GM18511 (cell line): ENCODE data around the gene UPK1B.

Source experiments
- ATAC-seq: cut with Tn5 transposase; IDR thresholded peaks from one replicate; pipeline ENCODE4 v1.9.1; 2021; ENCODE audit warnings: mild to moderate bottlenecking, moderate library complexity; ENCODE audit not compliant: unreplicated experiment

The UPK1B gene

DNA sequence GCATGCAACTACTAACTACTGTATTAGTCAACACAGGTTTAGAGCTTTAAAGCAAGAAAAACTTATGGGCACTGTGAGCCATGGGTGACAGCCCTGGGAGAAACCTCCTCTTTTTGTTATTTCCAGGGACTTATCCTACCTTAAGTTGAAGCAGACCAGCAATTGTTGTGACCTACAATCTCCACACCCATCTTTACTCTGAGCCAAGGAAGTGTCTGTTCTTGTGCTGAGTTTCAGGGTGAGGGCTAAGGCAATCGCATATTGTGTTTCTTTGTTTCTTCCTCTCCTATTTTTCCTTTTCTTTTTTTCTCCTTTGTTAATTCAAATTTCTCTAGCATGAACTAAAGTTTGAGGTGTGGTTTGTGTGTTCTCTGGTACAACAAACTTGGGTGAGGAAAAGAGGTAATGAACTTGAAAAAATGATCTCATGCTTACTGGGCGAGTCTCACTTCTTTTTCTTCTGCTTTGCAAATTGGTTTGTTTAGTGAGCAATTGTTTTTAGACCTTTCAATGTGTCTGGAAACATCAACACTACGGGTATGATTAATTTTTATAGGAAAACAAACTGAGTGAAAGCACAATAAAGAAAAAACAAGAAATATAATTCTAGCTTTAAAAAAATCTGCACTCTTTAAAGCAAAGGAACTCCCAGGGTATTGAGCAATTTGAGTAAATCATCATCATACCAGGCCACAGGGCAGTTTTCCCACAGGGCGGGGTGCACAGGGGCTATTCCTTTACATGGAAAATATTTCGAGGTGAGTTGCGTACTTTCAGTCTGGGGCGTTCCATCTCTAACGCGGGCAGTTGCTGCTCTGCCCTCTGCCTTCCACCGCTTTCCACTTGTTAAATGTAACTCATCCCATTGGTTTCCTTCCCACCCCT, 2.7 kb downstream of the UPK1B start:
- no peak for ATAC-seq

DNA sequence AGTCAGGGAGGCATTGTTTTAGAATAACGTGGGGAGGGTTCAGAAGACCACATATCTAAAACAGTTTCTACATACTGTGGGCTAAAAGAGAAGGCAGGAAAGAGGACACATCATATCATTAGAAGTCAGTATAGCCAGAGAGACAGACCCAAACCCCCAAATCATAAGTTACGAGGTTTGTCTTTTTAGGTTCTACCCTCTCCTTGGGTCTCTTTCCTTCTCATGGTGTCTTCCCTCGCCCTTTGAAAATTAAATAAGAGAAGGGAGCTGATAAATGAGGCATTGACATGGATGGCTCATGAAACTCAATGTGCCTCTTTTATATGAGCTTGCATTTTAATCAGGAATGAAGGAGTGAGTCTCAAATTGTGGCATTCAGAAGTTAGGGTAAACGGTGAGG, 3.4 kb downstream of the UPK1B start:
- ATAC-seq = no peak

DNA sequence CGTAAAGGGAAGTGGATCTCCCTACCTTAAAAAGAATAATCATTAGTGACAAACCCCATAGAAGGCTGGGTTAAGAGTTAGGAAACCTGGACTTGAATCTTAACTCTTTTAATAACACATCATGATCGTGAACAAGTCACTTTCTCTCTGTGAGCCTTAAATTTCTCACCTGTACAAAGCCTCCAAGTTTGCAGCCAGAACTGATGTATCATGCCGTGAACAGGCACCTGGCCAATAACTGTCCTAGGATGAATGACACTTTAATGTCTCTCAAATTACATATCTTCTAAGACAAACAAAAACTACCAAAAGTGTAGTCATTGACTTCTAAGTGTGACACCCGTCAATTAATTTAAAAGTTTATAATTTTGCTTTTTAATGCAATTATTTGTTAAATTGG, 3.9 kb downstream of the UPK1B start:
- no peak for ATAC-seq

DNA sequence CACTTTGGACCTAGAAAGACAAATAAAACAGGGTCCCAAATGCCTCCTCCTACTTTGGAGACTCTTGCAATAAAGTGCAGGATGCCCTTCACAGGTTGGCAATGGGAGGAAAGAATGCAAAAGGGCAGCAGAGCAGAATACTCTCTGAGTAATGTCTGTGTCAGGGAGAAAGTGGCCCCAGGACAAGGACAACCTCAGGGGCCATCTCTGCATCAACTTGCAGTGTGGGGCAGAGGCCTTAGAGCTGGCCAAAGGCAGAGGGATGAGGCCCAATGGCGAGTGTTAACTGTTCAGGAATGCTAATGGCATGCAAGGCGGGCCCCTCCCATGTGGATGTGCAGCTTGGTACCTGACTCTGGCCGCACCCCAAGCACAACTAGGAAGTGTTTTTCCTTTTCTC, 8.4 kb downstream of the UPK1B start:
- ATAC-seq = no peak

DNA sequence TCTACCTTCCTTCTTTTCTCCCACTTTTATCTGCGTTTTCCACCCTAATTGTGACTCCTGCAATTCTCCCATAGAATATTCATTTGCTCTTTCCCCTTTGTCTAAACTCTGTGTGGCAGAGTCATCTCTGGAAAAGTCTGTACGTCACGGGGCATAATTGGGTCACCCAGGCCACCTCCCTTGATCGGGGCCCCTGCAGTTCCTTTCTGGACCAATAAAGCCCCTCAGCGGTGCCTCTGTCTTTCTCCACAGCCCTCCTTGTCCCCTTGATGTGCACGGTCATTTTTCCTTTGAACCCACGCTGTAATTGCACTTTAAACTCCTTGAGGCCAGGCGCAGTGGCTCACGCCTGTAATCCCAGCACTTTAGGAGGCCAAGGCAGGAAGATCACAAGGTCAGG, 10.7 kb downstream of the UPK1B start:
- no peak for ATAC-seq

DNA sequence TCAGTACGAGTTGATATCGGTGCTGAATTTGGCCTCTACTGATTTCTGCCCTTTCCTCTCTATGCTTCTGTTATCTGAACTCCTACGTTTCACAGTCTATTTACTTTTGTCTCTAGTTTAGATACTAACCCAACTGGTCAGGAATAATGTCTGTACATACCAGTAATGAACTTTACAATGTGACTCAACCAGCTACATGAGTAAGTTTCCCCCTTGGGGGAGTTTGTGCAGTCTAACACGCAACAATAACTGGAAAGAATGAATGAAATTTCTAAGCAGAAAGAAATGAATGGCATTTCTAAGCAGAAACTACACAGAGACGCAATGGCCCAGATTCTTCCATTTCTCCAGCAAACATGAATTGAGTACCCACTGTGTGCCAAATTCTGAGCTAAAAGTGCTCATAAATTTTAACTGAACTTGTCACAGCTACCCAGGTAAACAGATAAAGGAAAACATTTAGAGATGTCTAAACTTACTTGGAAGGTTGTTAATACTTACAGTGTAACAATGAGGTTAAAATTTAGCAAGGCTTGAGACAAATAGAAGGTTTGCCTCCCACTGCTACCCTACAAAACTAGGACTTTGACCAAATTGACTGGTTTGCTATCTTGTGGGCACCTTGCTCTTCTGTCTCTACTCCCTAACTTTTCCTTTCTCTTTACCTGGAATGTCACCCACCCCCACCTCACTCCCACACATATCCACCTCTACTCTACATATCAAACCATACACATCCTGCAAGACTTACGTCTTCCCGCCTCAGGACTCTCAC, 11.6 kb downstream of the UPK1B start:
- ATAC-seq = no peak

DNA sequence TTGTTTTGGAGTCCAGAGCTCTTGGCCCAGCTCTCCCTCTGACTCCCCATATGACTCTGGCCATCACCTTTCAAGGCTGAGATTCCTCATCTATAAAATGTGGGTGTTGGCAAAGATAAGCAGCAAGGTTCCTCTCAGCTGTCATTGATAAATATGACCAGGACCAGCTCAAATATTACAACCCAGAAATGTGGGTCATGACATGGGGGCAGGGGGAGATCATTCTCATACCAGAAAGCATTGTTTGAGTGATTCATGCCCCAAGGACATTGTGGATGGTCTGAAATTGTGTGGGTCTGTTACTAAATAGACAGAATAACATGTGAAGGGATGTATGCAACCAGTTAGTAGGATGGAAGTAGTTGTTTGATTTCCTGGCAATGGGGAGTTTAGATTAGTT, 13.9 kb downstream of the UPK1B start:
- no peak for ATAC-seq

DNA sequence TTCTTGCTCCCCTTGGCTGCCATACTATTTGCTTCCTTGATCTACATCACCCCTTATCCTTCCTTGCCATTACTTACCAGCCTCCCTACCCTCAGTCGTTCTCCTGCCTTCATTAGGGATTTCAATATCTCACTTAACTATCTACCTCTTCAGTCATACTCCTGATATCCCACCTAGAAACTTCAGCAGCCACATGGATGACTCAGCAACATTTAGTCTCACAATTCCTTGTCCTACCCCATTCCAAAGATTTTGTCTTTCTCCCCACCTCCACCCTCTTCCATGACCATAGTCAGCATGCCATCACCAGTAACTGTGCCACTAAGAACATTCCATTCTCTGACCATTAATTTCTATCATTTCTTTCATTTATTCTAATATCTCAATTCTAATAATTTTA, 18.4 kb downstream of the UPK1B start:
- ATAC-seq = no peak

DNA sequence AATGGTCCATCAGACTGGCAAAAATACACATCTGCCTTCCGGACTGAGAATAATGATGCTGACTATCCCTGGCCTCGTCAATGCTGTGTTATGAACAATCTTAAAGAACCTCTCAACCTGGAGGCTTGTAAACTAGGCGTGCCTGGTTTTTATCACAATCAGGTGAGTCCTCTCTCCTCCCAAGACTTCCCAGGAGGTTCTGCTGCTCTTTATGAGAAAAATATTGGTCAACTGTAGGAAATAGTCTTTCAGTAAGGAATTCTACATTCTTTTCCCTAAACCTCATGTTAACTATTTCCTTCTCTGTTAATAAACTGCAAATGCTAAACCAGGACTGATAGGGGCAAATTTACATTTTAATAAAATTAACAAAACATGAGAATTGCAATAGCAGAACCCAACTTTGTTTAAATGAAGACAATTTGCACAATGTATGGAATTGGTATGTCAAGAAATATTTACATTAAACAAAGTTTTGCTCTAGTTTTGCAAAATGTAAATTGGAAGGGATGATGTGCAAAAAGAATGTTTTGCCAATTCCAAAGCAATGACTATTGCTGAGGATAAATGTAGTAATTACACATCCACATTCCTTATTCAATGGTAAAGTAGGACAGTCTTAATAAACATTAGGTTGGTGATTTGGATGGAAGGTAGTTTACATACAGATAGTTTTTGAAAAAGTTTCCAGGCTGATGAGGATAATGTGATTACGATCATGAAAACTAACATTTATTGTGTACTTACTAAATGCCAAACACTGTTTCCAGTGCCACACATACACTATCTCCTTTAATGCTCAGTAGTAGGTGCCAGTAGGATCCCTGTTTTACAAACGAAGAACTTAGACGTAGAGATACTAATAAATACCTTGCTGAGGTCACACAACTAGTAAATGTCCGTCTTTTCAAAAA, 21.1 kb downstream of the UPK1B start:
- ATAC-seq = no peak

DNA sequence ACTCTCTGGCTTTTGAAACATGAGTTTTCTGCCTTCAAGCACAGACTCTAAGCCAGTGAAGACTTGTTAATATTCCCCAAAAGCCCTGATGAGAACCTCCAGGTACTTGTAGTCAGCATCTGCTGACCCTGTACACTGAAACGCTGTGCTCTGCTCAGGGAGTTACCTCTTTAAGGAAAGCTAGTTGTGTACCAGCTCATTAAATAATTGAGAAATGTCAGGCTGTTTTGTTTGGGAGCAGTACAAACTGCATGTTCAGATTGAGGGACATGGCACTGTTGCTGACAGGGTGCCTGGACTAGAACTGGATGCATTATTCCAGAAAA, 21.7 kb downstream of the UPK1B start:
- ATAC-seq = no peak

DNA sequence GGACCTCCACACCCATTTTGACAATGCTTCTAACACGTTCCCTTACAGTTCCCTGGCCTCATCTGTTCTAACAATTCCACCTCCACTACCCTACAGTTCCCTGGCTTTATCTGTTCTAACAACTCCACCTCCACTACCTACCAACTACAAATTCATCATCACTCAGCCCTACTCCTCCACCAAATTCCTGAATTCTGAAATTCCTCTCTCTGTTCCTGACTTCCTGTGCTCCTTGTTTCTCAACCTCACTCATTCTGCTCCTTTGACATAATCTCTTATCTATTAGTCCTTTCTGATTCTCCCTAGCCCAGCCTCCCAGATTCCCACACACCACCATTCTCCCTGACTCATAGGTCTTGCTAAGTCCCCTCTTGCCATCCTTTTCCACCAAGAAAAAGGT, 22.5 kb downstream of the UPK1B start:
- ATAC-seq = no peak

DNA sequence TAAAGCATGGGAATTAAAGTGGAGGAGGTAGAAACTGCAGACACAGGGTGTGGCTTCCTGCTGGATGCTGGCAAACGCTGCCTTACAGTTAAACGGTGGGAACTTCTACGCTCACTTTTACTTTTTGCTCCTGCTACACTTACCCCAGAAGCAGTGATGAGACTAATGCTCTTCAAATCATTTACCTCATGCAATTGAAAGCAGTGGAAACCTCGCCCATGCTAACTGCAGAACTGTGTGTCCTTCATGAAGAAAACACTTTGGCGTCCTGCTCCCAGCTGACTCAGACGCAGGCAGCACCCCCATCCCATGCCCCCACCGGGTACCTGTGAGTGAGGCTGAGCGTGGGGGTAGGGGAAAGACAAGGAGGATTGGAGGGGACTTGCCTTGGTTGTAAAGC, 31.8 kb downstream of the UPK1B start:
- no peak for ATAC-seq

DNA sequence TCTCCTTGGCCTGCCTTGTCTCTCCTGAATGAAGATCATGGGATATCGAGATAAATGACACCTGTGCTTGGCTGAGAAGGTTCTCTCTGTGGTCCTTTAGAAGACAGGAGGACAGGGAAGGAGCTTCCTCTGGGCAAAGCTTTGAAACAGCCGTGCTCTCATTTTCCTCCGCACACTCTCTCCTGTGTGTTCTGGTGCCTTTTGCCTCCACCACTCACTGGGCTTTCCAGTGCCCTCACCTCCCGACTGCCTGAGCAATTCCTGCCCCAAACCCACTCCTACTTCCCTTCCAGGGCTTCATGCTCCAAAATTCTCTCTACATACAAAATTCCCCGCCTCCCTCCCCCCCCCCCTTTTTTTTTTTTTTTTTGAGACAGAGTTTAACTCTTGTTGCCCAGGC, 32.3 kb downstream of the UPK1B start:
- ATAC-seq = no peak

DNA sequence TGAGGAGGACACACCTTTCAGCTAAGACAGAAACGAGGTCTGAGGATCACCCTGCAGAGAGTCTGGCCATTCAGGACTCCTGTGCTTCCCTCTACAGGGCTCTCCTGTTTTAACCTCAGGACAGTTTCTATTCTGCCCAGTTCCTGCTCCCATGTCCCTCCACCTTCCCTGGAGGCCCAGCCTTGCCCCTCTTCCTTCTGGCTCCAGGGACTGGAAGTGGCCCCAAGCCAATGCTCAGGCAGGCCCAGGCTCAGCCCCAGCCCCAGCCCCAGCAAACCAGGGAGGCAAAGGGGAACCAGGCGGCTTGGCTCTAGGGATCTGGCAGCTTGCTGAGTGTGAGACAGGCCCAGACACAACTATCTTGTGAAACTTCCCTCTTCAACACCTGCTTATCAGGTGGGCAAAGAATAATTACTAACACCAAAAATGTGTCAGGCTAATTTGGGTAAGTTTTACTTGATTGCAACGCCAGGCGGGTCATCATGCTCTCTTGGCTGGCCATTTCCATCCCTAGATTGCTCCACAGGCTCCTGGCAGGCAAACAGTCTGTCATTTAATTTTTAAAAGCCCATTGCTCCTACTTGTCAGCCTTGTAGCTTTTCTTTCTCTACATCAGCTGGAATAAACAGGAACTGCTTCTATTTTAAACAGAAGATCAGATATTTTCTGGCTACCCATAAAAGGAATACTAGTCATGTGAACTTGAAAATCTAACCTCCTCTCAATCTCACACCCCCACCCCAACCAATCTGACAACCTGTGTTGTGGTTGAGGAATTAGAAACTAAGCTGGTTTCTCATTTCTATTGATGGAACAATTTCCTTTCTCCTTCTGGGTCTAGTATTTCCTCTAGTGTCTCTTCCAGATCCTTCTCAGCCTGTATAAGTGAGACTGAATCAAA, 33.5 kb downstream of the UPK1B start:
- ATAC-seq = peak; percentile 45

DNA sequence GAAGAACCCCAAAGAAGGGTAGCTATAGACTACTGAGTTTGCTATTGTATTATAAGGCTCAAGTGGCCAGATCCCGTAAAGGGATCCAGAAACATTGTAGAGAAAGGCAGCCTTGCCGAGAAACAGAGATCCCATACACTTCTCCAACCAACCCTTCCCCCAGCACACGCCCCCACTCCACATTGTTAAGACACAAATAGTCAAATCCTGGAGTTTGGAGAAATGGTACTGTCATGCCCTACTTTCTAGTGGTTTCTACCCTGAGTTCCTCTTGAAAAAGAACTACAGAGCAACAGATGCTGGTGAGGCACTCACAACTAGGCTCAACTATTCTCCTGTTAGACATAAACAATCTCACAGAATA, 34.1 kb downstream of the UPK1B start:
- peak; percentile 31 for ATAC-seq

DNA sequence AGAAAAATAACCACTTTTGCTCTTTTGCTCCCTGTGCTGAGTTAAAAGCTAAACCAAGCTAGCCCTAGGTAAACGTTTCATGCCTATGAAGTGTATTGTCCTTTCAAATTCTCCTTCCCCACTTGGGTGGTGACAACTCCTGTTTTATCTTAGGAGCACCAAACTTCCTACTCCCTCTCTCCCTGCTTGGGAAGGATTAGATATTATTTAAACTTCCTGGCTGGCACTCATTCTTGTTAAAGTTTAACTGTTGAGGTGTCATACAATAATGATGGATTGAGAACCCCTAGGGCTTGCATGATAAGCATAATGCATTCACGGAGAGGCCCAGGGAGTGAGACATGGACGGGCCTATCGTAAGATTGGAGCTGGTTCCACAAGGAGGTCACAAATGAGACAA, 37.8 kb downstream of the UPK1B start:
- ATAC-seq = no peak

DNA sequence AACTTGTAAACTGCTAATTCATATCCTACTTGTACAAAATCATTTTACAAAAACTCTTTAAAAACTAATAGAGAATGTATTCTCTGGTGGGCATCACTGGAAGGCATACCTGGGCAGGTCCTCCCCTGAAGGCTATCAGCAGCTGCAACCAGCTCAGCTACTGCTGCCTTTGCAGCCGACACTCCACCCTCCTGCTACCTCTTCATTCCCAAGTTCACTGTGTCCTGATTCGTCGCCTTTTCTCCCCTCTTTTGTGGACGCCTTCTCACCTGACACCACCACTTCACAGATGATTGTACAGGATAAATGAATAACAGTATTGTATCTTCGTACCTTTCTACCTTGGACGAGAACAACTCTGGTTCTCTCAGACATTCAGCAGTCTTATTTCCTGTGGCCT, 38.4 kb downstream of the UPK1B start:
- no peak for ATAC-seq

DNA sequence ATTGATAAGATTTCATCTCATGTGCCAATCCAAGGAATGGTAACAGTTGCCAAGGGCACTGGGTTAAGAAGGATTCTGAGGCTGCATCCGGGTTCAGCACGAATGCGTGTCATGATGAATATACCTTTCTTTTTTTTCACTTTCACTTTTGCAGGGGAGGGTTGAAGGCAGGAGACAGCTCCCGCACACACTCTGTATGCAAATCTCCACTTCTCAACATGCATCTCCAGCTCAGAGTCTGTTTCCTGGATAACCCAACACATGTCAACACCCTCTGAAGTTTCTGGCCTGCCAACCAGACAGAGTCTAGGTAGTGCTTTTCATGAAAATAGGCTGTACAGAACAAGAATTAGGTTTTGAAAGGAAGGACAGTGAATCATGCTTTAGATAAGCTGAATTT, 45.7 kb downstream of the UPK1B start:
- ATAC-seq = no peak

DNA sequence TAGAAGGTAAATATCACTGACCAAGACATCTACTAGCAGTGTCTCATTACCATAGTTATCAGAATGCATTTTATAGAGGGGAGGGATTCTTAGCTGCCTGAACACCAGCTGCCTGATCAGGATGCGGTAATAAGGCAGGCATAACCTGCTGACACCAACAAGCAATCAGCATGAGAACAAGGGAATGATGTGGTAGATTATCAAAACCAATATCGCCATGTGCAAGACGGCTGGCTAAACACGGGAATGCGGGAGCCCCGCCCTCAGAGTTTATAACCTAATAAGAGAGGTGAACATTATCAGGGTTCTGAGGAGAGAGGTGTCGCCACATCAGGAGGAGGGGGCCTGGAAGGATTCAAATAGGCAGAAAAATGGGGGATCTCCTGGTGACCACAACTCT, 46.8 kb downstream of the UPK1B start:
- no peak for ATAC-seq

DNA sequence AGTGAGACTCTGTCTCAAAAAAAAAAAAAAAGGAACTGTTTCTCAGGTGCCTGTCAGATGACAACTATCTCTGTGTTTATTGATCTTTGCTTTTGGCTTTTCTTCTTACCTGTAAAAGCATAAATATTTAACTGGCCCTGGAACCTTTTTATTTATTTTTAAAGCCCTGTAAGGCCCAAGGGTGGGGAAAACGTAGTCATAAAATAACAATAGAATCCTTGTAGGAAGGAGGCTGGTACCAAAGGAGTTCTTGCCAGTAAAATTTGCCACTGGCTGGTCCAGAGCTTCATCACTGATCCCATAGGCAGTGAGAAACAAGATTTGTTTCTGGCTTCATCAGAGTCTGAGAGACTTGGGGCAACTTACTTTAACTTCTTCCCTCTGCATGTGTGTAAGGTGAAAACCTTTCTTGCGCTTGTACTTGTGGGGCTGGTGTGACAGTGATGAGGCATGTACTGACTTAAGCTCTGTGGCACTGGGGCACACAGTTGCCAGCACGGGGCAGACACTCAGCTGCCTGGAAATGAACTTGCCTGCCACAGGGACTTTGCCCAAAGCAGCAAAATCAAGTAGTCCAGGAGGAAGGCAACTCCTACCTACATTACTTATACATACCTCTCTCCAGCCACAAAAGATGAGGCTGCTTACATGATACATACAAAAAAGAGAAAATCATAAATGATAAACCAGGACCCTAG, 47.7 kb downstream of the UPK1B start:
- no peak for ATAC-seq
